Measurements from ENCODE around the gene DGKB. TPM values are rescaled to one million over a fixed set of nuclear protein-coding genes. Genes with fewer than 3 reads are reported as not detected.

DGKB gene
- total RNA-seq, 1 donor from 2014 or later = 0.99 TPM

GRCh38 chr7:14821757-14822480, 80.6 kb downstream of the DGKB start:
- no peak for DNase-seq (ENCODE audit: low spot score)

DNA sequence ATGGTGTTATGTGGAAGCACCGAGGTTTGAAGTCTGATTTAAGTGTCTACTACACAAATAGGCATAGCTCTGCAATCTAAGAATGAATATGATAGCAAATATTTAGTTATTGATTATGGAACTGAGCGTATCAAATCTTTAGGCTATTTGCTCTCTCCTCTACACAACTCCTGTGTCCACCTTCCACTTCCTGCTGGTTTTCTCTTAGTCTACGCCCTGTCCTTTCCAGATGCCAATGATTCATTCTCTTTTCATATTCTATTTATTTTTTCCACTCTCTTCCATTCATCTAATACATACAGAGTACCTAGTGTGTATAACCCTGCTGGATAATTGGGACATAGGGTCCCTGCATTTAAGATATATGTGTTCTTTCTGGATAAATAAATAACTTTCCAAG, 83.7 kb downstream of the DGKB start:
- DNase-seq (ENCODE audit: low spot score) = no peak

DNA sequence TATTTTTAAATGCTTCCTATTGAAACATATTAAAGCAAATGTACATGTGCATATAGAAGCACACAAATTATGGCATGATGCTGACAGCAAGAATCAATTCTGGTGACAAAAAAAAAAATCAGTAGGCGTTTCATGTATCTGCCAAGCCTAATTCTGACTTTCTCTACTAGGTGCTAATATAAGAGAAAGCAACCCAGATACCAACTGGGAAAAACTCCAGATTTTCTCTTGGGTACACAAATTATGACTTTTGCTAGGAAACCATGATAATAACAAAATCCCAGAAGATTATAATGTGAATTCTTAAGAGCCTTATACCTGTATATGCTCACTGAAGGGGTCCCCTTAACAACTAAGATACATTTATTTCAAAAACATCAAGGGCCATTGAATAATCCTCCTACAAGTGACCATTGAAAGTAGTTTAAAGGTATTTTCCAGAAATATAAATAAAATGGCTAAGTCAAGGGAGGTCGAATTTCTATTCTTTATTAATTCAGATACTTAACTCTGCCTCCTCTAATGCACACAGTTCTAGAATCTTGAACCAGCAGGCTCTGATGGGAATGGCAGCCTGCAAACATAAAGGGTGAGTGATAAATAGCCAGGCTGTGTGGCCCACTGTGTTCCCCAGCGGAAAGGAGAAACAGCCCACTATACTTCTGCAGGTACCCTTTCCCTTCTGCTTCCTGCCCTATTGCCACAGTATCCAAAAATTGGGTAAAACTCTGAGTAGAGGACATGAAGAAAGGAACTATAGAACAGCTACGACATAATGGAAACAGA, 84.5 kb downstream of the DGKB start:
- no peak for DNase-seq (ENCODE audit: low spot score)

DNA sequence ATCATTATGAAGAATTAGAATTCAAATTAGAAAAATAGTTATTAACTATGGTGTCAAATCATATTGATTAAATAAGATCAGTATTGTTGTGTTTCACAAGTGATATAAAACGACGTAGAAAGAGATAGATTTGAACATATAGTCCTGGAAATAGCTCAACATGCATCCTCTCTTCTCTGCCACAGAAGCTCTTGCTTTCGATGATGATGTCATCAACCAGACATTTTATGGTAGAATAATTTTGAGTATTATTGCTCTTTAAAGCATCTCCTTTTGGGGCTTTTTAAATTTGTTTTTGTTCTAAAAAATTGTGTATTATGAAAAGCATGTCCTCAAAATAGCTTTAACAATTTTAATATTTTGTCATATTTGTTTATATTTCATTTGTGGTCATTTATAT, 95.0 kb downstream of the DGKB start:
- no peak for DNase-seq (ENCODE audit: low spot score)

DNA sequence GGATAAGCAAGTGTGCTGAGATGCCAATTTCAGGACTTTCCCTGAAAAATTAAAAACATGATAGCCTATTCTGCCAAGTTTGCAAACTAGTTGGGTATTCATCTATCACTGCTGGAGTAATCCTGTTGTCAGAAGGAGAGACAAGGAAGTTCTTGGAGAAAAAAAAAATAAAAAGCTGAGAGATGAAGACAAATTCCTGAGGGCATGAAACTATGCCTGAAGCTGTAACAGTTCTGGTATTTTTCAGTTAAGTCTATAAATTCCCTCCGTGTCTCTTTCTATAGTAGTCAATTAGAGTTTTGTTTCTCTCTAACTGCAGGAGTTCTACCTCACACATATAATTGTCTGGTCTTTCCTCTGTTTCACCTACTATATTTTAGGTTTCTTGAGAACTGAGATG, 95.7 kb downstream of the DGKB start:
- no peak for DNase-seq (ENCODE audit: low spot score)

DNA sequence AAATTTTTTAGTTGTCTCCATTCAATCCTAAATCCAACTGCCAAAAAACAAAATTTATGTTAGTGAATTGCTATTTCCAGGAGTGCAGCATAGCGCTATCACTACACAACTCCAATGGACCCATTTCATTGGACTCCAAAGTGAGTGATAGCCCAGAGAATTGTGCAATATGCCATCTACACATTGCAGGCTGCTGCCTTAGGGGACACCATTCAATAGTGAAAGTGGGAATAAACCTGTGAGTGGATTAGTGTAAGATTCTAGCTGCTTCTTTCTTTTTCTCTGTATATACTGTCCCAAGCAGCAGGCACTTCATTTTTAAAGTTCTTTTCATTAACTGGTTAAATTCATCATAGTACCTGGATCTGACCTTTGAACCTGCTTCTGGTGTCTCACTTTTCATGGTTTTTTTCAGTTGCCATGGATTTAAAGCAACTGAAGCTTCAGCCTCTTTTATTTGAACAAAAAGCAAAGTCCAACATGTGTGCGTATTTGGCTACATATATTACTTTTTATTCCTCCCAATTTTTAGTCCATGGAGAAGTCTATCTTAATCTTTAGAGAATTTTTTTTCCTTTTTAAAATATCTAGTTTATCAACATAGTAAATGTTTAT, 97.3 kb downstream of the DGKB start:
- DNase-seq (ENCODE audit: low spot score) = no peak

- no peak for DNase-seq (ENCODE audit: low spot score)
Observed at GRCh38 chr7:14800664-14801063, 101.9 kb downstream of the DGKB start.

DNA sequence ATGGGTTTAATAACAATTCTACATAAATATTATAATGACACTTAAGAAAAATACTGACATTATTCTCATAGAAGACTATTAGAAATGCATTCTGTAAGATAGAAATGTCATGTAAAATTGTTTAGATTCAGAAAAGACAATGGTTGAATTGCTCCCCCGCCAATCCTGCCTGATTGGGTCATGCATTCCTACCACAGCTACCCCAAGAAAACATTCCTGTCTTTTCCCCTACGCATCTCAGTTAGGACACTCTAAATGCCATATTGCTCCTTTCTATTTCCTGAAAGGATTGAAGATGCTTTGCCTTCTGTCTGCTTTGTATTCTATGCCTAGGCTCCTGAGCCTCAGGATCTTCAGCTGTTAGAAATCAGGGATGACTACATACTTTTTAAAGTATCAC, 109.4 kb downstream of the DGKB start:
- DNase-seq (ENCODE audit: low spot score) = no peak

GRCh38 chr7:14787551-14787950, 115.0 kb downstream of the DGKB start:
- no peak for DNase-seq (ENCODE audit: low spot score)

DNA sequence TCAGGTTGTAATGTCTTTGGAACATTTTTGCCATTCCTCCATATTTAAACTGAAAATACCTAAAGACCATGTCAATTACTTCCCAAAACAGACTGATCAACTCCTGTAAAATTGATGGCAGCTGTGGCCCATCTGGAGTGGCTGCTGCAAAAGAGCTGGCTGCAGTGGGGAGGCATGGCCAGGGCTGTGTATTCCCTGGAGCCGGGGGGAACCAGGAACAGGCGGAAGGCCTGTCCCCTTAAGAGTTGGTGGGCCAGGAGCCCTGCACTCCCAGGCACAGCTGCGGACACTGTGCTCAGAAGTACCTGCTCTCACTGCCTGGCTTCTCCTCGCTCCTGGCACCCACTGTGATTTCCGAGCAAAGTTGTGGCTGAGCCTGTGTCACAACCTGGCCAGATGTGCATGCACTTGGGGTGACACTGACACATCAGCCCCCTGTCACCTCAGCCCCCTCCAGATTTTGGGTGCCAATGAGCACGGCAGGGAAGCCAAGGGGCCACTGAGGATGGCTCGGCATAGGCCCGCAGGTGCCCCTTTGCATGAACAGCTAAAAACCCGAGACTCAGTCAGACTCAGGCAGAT, 116.1 kb downstream of the DGKB start:
- no peak for DNase-seq (ENCODE audit: low spot score)

GRCh38 chr7:14777806-14778205, 124.7 kb downstream of the DGKB start:
- no peak for DNase-seq (ENCODE audit: low spot score)

DNA sequence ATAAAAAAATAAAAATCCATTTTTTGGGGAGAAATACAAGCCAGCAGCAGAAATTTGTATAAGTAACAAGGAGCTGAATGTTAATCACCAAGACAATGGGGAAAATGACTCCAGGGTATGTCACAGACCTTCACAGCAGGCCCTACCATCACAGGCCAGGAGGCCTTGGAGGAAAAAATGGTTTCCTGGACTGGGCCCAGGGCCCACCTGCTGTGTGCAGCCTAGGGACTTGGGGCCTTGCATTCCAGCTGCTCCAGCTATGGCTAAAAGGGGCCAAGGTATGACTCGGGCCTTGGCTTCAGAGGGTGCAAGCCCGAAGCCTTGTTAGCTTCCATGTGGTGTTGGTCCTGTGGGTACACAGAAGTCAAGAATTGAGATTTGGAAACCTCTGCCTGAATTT, 126.3 kb downstream of the DGKB start:
- DNase-seq (ENCODE audit: low spot score) = no peak

DNA sequence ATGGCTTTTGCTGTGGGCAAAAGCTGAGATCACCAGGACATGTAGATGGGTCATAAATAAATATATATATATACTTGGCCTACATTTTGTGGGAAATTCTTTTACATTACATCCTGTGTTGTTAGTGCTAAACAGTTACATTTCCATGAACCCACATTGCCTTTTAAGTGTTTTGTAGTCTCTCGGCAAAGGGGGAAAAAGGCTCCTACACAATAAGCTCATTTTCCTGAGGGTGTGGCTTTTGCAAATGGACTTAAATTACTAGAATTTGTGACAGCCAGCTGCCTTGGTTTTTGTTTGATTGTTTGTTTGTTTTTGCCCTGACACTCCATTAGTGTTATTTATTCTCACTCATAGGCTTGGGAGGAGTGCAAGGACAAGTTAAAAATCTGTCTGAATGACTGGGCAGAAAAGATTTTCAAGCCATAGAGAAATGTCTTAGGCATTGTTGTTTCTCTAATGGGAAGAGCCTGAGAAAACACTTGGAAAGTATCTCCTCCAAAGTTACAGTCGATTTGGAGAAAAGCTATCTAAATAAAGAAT, 128.8 kb downstream of the DGKB start:
- no peak for DNase-seq (ENCODE audit: low spot score)

DNA sequence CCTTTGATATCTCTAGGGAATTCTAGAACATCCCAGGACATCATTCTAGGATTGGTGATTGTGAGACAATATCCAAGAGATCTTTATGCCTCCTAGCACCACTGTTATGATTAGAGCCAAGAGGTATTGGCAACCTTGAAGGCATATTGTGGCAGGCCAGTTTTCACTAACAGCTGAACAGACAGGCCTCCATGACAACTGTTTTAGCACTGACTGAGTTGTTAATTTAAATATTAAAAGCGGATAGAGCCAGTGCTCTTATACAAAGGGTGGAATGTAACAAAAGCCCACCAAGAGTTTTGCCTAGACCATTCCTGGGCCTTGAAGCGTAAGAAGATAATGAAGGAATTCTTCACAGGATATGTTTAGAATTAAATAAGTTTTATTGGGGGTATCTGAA, 131.9 kb downstream of the DGKB start:
- no peak for DNase-seq (ENCODE audit: low spot score)

GRCh38 chr7:14769261-14769660, 133.3 kb downstream of the DGKB start:
- no peak for DNase-seq (ENCODE audit: low spot score)

DNA sequence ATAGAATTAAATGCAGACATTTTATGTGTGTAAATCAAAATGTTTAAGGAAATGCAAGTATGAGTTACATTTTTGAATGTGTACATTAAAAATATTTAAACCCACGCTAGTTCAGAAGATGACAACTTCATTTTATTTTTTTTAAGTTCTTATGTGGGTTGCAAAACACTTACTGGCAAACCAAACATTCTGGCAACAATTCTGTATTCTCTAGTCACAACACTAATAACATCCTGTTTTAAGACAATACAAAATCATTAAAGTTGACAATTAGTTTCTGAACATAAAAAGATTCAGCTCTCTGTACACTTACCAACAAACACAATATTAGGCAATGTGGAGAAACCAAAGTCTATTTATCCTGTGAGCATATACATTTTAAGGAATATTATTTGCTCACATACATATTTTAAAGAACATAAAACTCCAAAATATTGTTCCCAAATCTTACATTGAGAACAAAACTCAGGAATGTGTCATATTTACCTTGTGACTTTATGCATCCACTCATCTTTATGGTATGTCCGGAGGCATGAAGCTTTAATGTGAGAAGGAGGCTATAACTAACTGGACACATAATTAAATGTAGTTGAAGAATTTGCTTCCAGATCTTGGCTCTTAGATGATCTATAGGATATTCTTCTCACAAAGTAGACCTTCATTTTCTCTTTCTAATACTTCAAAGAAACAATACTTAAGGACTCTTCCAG, 134.7 kb downstream of the DGKB start:
- no peak for DNase-seq (ENCODE audit: low spot score)

DNA sequence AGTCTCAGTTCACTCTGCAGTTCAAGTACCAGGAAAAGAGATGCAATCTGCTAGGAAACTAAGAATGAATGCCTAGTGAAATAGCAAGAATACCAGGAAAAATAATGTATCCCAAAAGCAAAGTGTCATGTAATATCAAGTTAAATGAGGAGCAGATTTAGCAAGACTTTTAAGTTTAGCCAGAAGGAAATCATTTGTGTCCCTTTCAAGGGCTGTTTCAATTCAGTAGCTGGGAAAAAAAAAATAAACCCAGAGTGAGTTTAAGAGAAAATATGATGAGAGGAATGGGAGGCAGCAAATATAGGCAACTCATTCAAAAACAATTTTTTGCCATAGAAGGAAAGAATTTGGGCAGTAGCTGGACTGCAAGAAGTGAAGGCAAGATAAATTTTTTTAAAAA, 135.8 kb downstream of the DGKB start:
- no peak for DNase-seq (ENCODE audit: low spot score)

DNA sequence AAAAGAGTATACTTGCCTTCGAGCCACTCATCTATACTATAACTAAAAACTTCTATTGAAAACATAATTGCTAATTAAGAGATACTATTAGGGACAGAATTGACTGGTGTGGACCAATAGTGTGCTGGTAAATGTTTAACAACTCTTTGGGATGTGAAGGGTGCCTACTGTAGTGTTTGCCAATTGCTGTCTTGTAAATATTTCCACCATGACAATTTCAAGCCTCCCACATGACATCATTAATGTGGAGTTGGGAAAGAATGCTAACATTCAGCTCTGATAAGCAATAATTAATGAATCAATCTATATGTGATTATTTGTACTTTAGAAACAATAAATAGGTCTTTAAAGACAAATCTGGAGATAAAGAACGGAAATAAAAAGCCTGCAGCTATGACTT, 136.8 kb downstream of the DGKB start:
- no peak for DNase-seq (ENCODE audit: low spot score)

DNA sequence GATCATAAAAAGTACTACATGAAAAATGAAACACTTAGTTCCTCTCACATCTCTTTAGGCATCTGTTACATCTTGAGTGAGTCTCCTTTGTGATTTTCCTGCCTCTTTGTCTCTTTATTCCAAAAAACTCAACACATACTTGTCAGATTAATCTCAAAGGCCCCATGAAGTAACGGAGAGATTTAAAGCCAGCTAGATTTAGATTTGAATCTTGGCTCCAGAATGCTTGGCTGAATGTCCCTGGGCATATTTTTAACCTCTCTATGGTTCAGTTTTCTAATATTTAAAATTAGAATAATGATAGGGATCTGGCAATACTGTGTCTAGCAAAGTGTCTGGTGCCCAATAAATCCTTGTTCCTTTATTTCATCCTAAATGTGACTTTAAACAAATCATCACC, 140.0 kb downstream of the DGKB start:
- DNase-seq (ENCODE audit: low spot score) = no peak

DNA sequence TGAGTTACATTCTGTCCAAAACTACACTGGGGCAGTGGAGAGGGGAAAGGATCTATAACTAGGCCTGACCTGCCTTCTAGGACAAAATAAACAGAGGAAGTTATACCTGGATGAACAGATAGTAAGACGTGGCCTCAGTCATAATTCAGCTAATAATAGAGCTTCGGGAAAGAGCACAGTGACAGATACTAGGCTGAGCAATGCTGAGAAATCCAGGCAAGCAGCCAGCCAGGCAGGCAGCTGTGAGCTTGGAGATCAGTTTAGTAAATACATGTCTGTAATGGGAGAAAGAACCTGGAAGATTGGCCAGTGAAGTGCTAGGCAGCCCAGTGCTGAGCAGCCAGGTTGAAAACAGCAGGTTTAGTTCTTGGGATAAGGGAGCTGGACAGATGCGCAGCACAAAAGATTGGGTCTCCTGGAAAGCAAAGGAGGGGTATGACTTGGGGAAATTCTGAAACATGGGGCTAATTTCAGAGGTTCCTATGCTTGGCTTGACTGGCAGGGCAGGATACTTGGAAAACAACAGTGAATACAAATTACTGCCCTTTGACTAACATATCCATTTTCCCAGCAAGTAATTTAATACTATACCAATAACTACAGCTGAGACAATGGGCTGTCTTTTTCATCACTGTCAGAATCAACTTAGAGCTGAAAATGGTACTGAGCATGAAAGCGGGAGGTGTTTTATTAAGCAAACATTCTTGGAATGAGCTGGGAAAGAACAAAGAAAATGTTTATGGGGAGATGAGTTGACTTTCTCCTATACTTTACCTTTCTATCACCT, 140.8 kb downstream of the DGKB start:
- peak; percentile 66 for DNase-seq (ENCODE audit: low spot score)
